ENCODE measurements around the gene NEUROD4.

DNA sequence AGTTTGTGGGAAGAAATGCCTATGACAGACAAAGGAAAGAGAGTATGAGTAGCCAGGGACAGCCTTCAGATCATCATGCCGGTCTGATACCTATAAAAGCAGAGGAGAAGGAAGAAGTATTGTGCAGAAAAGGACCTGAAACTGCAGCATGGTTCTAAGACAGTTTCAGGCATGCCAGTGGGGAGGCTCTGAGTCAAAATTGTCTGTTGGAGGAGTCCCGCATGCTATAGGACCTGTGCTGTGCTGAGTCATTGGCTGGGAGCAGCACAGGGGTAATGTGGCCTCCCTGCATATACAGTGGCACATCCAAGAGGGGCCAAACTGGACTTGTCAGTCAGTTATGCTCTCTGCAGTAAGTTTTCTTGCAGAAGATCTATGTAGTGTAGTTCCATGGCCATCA lies 40.7 kb downstream of the NEUROD4 start:
- TF ChIP-seq POLR2AphosphoS5 (IDR thresholded peaks at IDR 0.05; ENCODE audit: low read depth, low read length) (no peak), TAF1 (IDR thresholded peaks at IDR 0.05; ENCODE audit: borderline replicate concordance, insufficient read depth, low read length) (no peak)

Measured in PFSK-1 (cell line).